Stimulated activated CD4-positive, alpha-beta T cell treated with anti-CD3 and anti-CD28 coated beads, Interleukin-15, amount 100 ng/mL, for 1 hour (primary cell): Measurements from ENCODE around the gene RPRML.

Experiments
- DNase-seq, 2 donors: peaks; one replicate each; pipeline ENCODE4 v3.0.0-alpha.2; 2020; ENCODE audit warnings: low read depth in 1 of 2, low spot score in 1 of 2

The RPRML gene

DNA sequence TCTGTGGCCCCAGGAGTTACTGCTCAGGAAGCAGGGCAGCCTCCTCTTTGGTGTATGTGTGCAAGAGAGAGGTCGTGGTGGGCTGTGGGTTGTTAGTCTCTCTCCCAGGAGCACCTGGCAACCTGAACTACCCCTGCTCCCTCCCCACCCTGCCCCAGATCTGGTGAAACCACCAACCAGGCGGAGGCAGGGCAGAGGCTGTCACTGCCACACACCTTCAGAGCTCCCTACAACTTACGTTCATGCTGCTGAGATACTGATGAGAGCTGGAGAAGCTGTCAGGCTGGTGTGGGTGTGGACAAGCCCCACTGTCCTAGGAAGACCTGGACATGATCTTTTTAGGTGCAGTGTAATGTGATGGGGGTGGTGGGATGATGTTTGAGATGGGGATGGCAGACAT, 31.8 kb downstream of the RPRML start:
- no peak for DNase-seq

DNA sequence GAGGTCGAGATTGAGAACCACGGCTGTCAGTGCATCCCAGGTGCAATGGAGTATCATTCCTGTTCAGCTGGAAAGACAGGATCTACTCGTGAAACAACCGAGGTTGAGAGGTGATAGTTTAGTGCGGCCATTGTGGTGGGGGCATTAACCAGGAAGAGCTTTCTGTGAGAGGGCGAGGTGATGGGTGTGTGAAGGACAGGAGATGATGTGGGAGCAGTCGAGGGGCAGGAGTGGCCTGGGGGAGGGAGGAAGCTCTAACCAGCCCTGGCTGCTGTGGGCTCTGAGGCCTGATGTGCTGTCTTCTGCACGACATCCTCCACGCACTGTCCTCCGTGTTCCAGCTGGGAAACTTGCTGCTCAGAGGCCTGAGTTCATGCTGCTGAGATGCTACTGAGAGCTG, 34.1 kb downstream of the RPRML start:
- DNase-seq, result no peak

DNA sequence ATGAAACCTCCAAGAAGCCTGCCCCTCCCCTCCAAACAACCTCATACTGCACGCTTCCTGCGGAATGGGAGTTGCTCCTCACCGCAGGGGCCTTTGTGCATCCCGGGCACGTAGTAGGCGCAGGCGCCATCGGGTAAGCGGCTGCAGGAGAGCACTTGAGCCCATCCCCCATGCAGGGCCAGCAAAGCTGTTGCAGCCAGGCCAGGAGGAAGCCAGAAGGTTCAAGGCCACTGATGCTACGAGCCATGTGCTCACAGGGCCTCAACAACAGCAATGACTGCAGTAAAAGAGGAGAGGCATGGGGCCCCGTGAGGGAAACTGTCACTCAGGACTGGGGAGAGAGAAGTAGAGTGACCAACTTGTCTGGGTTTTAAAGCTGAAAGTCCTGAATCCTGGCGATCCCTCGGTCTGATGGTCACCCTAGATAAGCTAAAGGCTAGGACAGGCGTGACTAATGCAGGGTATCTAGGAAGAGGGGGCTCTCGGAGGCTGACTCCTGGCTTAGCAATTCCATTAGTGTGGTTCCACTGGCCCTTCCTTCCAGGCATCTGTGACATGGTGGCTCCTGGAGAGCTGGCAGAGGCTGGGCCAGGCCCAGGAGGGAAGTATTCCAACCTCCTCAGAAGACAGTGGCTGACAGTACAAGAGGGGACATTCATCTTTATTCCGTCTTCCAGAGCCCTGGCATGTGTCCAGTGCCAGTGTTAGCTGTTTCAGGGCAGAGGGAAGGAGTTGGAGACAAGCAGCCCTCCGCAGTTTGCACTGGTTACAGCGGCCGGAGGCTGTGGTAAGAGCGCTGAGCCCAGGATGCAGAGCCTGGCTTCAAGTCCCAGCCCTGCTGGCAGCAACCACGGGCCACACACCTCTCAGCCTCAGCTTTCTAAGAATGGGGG, 35.3 kb downstream of the RPRML start:
- no peak for DNase-seq

DNA sequence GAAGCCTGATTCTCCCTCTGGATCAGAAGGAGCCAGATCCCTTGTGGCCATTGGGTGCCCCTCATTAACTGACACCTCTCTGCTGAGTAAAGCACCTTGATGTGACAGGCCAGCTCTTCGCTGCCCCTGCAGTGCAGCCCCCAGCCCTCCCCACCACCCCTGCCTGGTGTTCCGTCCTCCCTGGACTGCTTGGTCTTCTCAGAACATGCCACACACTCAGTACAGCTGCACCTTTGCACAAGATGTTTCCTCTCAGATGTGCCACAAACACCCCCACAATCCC, 35.9 kb downstream of the RPRML start:
- DNase-seq, result no peak

DNA sequence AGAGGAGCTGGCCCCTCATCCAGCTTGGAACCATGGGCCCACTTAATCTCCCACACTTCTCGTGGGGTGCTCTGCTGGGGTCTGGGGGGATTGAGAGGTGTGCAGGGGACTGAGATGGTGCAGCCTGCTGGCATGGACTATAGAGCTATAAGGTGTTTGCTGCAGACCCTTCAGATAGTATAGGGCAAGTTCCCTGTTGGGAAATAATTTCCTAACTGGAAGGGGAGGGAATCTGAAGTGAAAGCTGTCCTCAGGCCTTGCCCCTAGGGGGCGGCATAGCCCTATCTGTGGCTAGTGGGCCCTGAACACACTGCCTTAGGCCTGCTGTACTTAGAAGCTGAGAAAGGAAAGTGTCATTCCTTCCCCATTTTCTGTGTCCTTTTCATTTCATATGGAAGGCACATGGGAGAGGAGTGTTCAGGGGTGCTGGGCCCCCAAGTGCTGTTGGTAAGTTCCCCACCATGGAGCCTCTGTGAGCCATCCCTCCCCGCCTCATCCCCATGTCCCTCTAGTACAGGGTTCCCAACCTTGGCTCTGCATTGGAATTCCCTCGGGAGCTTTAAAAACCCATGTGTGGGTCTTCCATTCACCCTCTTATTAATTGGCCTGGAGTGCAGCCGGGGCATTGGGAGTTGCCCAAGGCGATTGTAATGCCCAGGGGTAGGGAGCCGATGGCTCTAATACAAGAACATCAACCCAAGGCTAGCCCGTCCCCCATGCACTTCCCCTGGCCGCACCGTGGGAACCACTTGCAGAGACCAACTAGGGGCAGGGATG, 36.4 kb downstream of the RPRML start:
- DNase-seq, result peak in 1 of 2 donors; percentile 29

DNA sequence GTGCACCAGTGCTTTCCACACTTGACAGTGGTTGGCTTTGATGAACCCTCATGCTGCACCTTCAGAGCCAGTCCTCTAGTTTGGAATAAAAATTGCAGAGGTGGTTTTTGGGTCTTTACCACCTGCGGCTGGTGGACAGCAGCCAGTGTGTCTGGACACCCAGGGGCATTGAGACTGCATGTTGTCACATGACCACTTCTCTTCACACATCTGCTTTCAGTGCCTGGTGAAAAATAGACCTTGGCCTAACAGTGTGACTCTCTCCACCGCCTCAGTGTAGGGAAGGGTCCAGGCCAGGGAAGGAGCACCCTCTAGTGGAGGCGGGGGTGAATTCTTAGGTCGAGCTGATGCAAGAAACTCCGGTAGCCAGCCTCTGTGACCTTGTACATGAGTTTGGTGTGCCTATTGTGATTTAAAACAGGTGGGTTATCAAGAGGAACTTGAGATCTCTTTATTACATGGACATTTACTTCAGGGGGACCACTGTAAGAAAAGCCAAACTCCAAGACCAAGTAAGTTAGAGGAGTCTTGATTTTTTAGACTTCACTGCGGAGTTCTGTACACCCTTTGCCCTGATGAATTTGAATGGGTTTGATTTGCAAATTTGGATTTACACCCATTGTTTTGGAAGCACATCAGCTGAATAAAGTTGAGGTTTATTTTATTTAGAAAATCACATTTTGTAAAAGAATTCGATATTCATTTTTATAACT, 38.2 kb downstream of the RPRML start:
- peak; percentile 43 to 46 for DNase-seq

DNA sequence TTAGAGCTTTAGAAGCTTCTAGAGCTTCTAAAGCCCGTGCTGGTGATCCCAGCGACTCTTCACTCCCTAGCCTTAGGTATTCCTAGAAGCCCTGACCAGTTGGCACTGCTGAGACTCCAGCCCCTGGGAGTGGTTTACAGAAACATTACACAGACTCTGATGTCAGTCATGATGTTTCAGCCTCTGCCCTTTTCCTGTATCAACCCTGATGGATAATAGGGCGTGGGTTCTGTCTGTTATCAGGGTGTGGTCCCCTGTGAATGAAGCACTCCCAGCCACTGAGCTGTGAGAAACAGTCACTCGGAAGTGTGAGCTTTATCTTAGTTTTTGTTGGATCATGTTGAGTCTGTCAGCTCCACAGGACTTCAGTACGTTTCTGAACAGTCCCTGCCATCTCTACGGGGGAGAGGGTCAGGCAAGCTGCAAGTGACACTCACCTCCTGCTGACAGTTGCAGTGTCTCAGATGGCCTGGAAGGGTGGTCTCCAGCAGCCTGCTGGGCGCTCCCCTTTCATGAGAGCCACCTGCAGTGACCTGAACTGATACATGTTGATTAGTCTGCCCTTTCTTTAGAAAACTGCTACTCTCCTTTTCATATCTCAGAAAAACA, 43.3 kb downstream of the RPRML start:
- no peak for DNase-seq

DNA sequence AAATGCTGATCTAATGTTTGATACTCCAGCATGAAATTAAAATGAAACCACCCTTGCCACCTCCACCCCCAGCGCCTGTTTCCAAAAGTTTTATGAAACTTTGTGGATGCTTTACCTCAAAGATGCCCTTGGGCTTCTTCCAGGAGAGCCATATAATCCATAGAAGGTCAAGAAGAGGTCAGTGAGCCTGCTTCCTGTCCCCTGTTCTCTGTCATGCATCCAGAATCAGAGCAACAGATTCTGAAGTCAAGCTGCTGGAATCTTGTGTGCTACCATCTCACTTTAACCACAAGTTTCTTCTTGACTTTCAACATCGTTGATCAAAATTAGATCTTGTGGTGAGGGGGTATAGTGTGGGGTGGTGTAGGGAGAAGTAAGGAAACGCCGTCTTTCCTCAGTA, 47.5 kb downstream of the RPRML start:
- DNase-seq, result no peak

DNA sequence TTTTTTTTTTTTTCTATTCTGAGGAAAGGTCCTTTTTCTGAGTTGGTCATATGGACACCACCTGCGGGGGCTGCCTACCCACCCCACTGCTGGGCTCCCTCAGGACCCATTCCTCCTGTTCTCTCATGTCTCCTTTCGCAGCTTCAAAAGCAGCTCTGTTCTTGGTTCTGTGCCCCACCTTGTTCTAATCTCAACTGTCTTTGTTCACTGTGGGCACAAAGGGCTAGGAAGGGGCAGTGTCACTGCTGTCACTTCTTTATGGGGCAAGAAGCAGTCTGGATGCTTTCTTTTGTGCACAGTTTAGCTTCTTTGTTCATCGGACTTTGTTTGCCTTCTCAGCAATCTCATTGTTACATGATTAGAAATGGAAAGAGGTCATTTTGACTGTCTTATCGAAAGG, 49.0 kb downstream of the RPRML start:
- no peak for DNase-seq

DNA sequence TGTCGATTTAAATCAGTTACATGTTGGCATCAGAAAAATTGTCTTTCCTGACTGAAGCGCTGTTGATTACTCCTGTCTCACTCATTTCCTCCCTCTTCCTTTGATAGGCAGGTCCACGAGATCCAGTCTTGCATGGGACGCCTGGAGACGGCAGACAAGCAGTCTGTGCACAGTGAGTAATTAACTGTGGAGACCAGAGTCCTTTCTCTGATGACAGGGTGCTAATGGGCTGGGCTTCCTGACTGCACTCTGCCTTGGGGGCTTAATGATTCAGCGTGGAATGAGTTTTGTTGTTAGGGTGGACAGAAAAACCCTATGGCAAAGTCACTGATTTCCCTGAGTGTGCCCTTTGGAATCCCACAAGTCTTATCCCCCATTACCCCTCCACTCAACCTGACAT, 49.6 kb downstream of the RPRML start:
- no peak for DNase-seq

DNA sequence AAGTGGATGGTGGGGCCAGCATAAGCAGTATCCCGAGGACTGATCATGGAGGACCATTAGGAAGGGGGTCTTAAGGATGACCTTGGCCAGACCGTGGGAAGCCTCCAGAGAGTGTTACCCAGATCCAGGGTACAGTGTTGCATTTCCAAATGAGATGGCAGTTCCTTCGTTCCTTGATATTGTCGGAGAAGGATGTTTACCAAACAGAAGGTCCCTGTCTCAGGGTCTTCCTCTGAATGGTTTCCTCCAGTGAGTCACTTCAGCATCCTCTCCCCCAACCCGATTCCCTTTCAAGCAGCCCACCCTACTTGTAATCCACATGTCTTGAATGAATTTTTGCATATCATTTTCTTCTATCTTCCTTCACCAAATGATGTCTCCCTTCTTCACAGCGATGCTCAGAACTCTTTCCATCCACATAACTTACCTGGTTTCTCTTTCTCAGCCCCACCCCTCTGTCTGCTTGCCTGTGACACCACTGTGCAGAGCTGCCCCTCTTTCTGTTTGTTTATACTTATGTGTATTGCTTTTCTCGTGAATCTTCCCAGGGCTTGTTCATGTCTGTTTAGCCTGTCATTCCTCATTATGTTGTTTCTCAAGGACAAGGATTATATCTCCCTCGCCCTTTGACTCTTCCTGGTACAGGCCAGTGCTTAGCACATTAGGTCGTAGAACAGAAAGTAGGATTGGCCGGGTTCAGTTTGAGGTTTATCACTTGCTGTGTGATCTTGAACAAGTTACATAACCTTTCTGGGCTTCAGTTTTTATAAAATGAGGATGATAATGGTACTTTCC, 50.4 kb downstream of the RPRML start:
- no peak for DNase-seq
